Body of pancreas (tissue), 4 donors: ENCODE data around the gene KMT2C. TPM values are rescaled to one million over a fixed set of nuclear protein-coding genes. Genes with fewer than 3 reads are reported as not detected.

ENCODE experiments used
- ATAC-seq: fragments of 150-250 bp; one replicate; pipeline ENCODE4 v1.9.1; 2016
- DNase-seq, 4 donors: peaks; one replicate each; pipeline ENCODE4 v3.0.0-alpha.2; 2019
- H3K27ac ChIP-seq, 4 donors: fragments of 200-600 bp; sonication (generic); 1 replicate in 3 of 4; 2 replicates in 1 of 4; pipeline versions ENCODE4 v1.5.1 to v1.6.1; 2016 to 2019; ENCODE audit warnings: mild to moderate bottlenecking in 1 of 4, mixed read lengths in 1 of 4, moderate library complexity in 1 of 4
- H3K27me3 ChIP-seq, 2 donors: fragments of 200-600 bp; sonication (generic); one replicate each; pipeline ENCODE4 v1.6.0; 2016; ENCODE audit warnings: mild to moderate bottlenecking in 1 of 2
- H3K36me3 ChIP-seq, 2 donors: fragments of 200-600 bp; sonication (generic); replicated peaks in 1 of 2; 2 replicates each; pipeline ENCODE4 v1.5.1; 2016; ENCODE audit warnings: low read depth in 2 of 2; ENCODE audit not compliant: insufficient read depth in 1 of 2
- H3K4me1 ChIP-seq: fragments of 200-600 bp; sonication (generic); one replicate; pipeline ENCODE4 v1.6.0; 2016
- H3K4me3 ChIP-seq, 2 donors: fragments of 200-600 bp; sonication (generic); 1 replicate in 1 of 2; 2 replicates in 1 of 2; pipeline ENCODE4 v1.5.1; 2016 to 2019
- H3K9me3 ChIP-seq, 3 donors: fragments of 200-600 bp; sonication (generic); 1 replicate in 2 of 3; 2 replicates in 1 of 3; pipeline ENCODE4 v1.5.1; 2016
- CTCF ChIP-seq, 7 experiments: fragments of 450-650 bp in 4 of 7; fragments of 200-600 bp in 3 of 7; sonication (generic) in 3 of 7; IDR thresholded peaks; one replicate each; pipeline ENCODE4 v1.5.1; 2016 to 2019; ENCODE audit warnings: antibody characterized with exemption in 7 of 7
- POLR2A ChIP-seq, 3 donors: fragments of 450-650 bp; IDR thresholded peaks; one replicate each; pipeline ENCODE4 v1.6.1; 2016; ENCODE audit warnings: antibody characterized with exemption in 3 of 3, mild to moderate bottlenecking in 2 of 3
- WGBS, 2 donors: methylation state at CpG; one replicate each; pipeline ENCODE4 v1.1.5; 2017; 5-methylcytosine and 5-hydroxymethylcytosine counted together
- intact Hi-C: fragments of 100-400 bp; cut with DNase I; formaldehyde crosslinking; loops from one replicate; pipeline ENCODE4 v1.15.1; 2023
- total RNA-seq, 2 donors: library from RNA; depleted of rRNA; stranded (reverse); fragments of >200 nt; gene quantifications; one replicate each; pipeline ENCODE4 v1.1.0, GENCODE V29; 2016

KMT2C gene
- total RNA-seq, 2 donors from 2014 or later, result 58.9 to 71.5 TPM

DNA sequence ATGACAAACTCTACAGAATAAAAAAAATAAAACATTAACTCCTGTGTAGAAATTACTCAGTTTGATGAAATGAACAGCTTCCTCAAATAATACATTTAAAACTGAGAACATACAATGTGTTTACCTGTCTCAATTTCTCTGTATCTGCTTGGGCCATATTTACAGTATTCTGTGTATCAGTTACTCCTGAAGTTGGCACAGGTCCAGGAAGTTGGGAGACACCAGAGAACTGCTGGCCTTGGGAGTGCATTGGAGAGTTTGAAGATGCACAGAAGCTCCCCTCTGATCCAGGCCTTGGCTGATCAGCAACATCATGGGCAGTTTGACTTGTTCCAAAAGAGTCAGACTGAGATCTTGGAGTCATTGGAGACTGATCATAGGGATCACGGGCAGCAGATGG lies 255.2 kb downstream of the KMT2C start:
- peaks cover 28 to 36% of the 10 kb centered on the region in 2 donors for H3K36me3 ChIP-seq
- H3K4me3 ChIP-seq, result no peak overlapping the region
- 91 to 100% methylated on average over 1 of the region's 1 CpG for WGBS, 2 donors
- no peaks in the 10 kb centered on the region for H3K4me1 ChIP-seq
- no peaks in the 10 kb centered on the region for H3K9me3 ChIP-seq
- TF ChIP-seq CTCF (IDR thresholded peaks at IDR 0.05) (no peak), POLR2A (IDR thresholded peaks at IDR 0.05) (no peak)
- H3K27me3 ChIP-seq, result no peaks in the 10 kb centered on the region
- DNase-seq (peak in 2 of 4 donors; percentile 20 to 21), ATAC-seq (no peak)
- intact Hi-C loops, result no loop called here
- H3K27ac ChIP-seq, result no peak overlapping the region

- 95 to 97% methylated on average over 5 of the region's 5 CpGs for WGBS, 2 donors
- no peaks in the 10 kb centered on the region for H3K27me3 ChIP-seq
- peaks cover 28 to 37% of the 10 kb centered on the region in 2 donors for H3K36me3 ChIP-seq
- no peaks in the 10 kb centered on the region for H3K4me1 ChIP-seq
- TF ChIP-seq CTCF (IDR thresholded peaks at IDR 0.05), result no peak
- no peak for TF ChIP-seq POLR2A (IDR thresholded peaks at IDR 0.05)
- ATAC-seq (no peak), DNase-seq (no peak)
- no peak overlapping the region for H3K27ac ChIP-seq
- no peak overlapping the region for H3K4me3 ChIP-seq
- intact Hi-C loops, result no loop called here
- no peaks in the 10 kb centered on the region for H3K9me3 ChIP-seq
These were observed 255.8 kb downstream of the KMT2C start for GRCh38 chr7:152180048-152180447.

GRCh38 chr7:152178405-152179058 lies 257.3 kb downstream of the KMT2C start:
- intact Hi-C loops, result no loop called here
- TF ChIP-seq CTCF (IDR thresholded peaks at IDR 0.05) (no peak), POLR2A (IDR thresholded peaks at IDR 0.05) (no peak)
- DNase-seq, result no peak
- H3K27ac ChIP-seq, result no peak overlapping the region
- H3K9me3 ChIP-seq, result no peaks in the 10 kb centered on the region
- no peak overlapping the region for H3K4me3 ChIP-seq
- 93 to 96% methylated on average over 3 of the region's 3 CpGs for WGBS, 2 donors
- ATAC-seq, result no peak
- H3K27me3 ChIP-seq, result no peaks in the 10 kb centered on the region
- no peaks in the 10 kb centered on the region for H3K4me1 ChIP-seq
- peaks cover 21 to 33% of the 10 kb centered on the region in 2 donors for H3K36me3 ChIP-seq

DNA sequence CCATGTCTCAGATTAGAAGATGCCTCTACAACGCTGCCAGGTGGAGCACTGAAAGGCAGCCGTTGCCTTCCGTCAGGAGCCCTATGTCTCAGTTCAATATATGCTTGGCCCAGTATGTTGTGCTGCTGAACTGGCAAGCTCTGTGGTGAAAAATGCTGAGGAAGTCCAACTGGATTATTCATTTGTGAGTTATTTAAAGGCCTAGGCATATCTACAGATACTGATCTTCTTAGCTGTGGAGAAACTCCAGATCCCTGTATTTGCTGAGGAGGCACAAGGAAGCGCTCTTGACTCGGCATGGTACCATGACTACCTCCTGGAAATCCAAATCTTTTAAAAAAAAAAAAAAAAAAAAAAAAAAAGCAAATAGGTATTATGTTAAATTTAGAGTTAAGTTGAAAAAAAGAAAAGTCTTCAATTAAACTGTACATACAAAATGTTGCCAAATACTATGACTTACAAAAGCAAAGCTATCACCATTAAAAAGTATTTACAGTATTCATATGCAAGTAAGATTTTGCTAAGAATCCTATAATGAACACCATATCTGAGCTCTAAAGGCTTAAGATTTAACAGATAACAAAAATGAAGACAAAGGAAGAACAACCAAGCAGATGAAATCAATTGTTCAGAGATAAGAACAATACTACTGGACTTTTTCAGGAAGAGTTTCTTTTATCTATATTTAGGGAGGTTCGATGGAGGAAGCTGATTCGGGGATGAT lies 258.0 kb downstream of the KMT2C start:
- no peak overlapping the region for H3K4me3 ChIP-seq
- no peaks in the 10 kb centered on the region for H3K27me3 ChIP-seq
- intact Hi-C loops, result no loop called here
- DNase-seq (no peak), ATAC-seq (no peak)
- TF ChIP-seq POLR2A (IDR thresholded peaks at IDR 0.05) (no peak), CTCF (IDR thresholded peaks at IDR 0.05) (no peak)
- H3K36me3 ChIP-seq, result peaks cover 21 to 33% of the 10 kb centered on the region in 2 donors
- H3K4me1 ChIP-seq, result no peaks in the 10 kb centered on the region
- 91 to 95% methylated on average over 7 of the region's 7 CpGs for WGBS, 2 donors
- H3K27ac ChIP-seq, result no peak overlapping the region
- no peaks in the 10 kb centered on the region for H3K9me3 ChIP-seq
